ENCODE results near the gene GRM4.

The GRM4 gene

DNA sequence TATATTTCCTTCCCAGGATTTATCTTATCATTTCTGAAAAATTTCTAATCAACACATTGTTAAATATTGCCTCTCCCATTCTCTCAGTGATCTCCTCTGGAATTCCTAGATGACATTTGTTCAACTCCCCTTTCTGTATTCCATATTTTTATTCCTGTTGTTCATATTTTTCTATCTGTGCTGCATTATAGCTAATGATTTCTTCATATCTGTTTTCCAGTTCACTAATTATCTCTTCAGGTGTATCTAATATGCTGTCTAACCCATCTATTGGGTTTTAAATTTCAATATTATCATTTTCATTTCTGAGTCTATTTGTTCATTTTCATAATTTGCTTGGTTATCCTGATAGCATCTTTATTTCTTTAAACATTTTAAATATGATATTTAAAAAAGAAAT lies 141.9 kb downstream of the GRM4 start:
- TF ChIP-seq, protein P1, sequence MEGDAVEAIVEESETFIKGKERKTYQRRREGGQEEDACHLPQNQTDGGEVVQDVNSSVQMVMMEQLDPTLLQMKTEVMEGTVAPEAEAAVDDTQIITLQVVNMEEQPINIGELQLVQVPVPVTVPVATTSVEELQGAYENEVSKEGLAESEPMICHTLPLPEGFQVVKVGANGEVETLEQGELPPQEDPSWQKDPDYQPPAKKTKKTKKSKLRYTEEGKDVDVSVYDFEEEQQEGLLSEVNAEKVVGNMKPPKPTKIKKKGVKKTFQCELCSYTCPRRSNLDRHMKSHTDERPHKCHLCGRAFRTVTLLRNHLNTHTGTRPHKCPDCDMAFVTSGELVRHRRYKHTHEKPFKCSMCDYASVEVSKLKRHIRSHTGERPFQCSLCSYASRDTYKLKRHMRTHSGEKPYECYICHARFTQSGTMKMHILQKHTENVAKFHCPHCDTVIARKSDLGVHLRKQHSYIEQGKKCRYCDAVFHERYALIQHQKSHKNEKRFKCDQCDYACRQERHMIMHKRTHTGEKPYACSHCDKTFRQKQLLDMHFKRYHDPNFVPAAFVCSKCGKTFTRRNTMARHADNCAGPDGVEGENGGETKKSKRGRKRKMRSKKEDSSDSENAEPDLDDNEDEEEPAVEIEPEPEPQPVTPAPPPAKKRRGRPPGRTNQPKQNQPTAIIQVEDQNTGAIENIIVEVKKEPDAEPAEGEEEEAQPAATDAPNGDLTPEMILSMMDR (IDR thresholded peaks at IDR 0.05; ENCODE audit: unreplicated experiment in 3 of 3), result no peak
- Mint-ChIP-seq H3K36me3 (ENCODE audit: low read depth) (no peaks in the 10 kb centered on the region), H3K4me1 (peaks cover 8% of the 10 kb centered on the region), H3K27me3 (ENCODE audit: low read depth) (peaks cover 21% of the 10 kb centered on the region), H3K4me3 (no peak overlapping the region), H3K27ac (no peak overlapping the region), H3K9me3 (peaks cover 14% of the 10 kb centered on the region)

DNA sequence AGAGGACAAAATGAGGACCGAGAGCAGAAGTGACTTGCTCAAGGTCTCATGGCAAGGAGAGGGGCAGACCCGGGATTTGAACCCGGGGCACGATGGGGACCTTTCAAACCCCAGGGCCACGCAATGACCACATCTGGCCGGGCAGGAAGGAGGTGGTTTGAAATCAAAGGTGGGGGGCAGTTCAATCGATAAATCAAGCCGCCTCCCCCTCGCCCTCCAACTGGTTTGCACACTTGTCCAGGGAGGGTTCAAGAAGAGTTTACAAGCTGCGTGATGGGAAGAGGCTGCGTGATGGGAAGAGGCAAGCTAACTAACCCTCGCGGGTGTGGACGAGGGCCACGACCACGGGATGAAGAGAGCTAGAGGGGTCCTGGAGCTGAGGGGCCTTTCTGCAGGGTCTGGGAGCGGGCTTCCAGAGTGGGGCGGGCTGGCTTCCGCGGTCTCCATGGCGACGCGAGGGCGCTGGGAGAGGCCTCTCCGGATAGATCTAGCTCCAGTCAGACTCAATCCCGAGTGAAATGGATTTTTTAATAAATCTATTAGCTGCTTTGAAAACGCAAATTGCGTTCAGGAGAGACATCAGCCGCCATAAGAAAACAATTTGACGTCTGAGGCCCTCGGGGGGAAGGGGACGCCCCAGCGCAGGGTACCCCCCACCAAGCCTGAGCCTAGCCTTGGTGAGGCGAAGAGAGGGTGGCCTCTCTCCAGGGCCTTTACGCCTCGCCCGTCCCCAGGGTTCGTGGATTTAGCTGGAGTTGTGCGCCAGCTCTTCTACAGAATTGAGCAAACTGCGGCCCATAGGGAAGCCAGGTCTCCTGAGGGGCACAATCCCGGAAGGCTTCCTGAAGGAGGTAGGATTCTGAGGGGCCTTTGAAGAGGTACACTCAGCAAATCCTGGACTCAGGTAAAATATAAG lies 143.9 kb downstream of the GRM4 start:
- peaks cover 21% of the 10 kb centered on the region for H3K9me3 Mint-ChIP-seq
- no peaks in the 10 kb centered on the region for H3K36me3 Mint-ChIP-seq (ENCODE audit: low read depth)
- H3K27ac Mint-ChIP-seq, result no peak overlapping the region
- H3K4me3 Mint-ChIP-seq, result no peak overlapping the region
- peaks cover 18% of the 10 kb centered on the region for H3K27me3 Mint-ChIP-seq (ENCODE audit: low read depth)
- TF ChIP-seq, protein P1 (IDR thresholded peaks at IDR 0.05; ENCODE audit: unreplicated experiment in 3 of 3), result no peak
- peaks cover 8% of the 10 kb centered on the region for H3K4me1 Mint-ChIP-seq

DNA sequence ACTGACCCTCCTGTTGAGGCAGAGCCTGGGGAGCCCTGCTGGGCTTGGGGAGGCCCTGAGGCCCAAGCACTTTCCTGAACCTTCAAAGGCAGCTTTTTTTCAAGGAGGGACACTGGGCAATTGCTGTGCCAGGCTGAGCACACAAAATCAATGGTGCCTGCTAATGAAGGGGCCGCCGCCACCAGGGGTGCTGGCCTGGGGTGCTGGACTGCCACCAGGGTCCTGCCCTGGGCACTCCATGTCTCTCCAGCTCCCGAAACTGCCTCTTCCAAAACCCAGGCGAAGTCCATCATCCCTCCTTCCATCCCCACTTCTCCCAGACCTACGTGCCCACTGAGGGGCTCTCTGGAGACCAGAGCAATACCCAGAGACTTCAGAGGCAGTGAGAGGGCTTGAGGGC lies 145.6 kb downstream of the GRM4 start:
- peaks cover 10% of the 10 kb centered on the region for H3K4me1 Mint-ChIP-seq
- no peak overlapping the region for H3K27ac Mint-ChIP-seq
- TF ChIP-seq, protein P1 (IDR thresholded peaks at IDR 0.05; ENCODE audit: unreplicated experiment in 3 of 3), result no peak
- no peaks in the 10 kb centered on the region for H3K36me3 Mint-ChIP-seq (ENCODE audit: low read depth)
- peaks cover 24% of the 10 kb centered on the region for H3K9me3 Mint-ChIP-seq
- no peak overlapping the region for H3K4me3 Mint-ChIP-seq
- H3K27me3 Mint-ChIP-seq (ENCODE audit: low read depth), result peaks cover 14% of the 10 kb centered on the region

DNA sequence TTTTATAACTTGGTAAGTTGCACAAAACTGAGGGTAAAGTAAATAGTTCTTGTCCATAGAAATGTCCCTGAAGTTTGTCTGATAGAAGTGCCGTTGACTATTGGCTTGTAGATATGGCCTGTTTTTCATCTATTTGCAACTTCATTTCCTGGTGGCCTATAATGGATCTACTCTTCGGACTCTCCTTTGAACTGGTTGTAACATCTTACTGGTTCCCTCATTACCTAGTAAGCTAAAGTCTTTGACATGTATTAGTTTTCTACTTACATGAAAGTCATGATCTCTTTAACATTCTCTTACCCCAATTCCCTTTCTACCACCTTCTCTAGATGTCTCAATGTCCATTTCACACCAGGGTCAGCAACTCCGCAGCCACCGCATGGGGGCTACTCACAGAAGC lies 146.3 kb downstream of the GRM4 start:
- TF ChIP-seq, protein P1 (IDR thresholded peaks at IDR 0.05; ENCODE audit: unreplicated experiment in 3 of 3), result no peak
- Mint-ChIP-seq H3K27me3 (ENCODE audit: low read depth) (peaks cover 14% of the 10 kb centered on the region), H3K9me3 (peaks cover 22% of the 10 kb centered on the region), H3K4me1 (peaks cover 17% of the 10 kb centered on the region), H3K36me3 (ENCODE audit: low read depth) (no peaks in the 10 kb centered on the region), H3K27ac (no peak overlapping the region), H3K4me3 (no peak overlapping the region)

DNA sequence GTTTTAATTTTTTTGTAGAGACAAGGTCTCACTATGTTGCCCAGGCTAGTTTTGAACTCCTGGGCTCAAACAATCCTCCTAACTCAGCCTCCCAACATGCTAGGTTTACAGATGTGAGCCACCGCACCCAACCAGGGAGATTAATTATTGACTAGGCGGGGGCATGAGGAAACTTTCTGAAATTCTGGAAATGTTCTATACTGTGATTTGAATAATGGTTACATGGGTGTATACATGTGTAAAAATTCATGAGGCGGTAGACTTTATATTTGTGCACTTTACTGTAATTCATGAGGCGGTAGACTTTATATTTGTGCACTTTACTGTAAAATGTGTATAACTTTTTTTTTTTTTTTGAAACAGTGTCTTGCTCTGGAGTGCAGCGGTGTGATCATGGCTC lies 147.2 kb downstream of the GRM4 start:
- peaks cover 17% of the 10 kb centered on the region for H3K9me3 Mint-ChIP-seq
- peaks cover 19% of the 10 kb centered on the region for H3K27me3 Mint-ChIP-seq (ENCODE audit: low read depth)
- TF ChIP-seq, protein P1 (IDR thresholded peaks at IDR 0.05; ENCODE audit: unreplicated experiment in 3 of 3), result no peak
- H3K27ac Mint-ChIP-seq, result no peak overlapping the region
- peaks cover 26% of the 10 kb centered on the region for H3K4me1 Mint-ChIP-seq
- no peak overlapping the region for H3K4me3 Mint-ChIP-seq
- no peaks in the 10 kb centered on the region for H3K36me3 Mint-ChIP-seq (ENCODE audit: low read depth)

DNA sequence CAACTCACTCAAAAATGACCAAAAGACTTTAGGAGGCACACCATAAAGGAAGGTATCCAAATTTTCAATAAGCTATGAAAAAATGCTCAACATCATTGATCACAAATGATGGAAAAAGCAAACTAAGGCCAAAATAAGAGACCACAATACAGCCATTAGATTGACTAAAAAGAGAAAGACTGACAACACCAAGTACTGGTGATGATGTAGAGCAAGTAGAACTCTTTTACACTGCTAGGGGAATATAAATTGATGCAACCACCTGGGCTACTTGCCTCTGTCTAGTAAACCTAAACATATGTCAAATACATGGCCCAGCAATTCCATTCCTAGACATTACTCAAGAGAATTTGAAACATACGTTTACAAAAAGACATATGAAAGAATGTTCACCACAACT lies 148.6 kb downstream of the GRM4 start:
- Mint-ChIP-seq H3K4me1 (peaks cover 32% of the 10 kb centered on the region), H3K4me3 (no peak overlapping the region), H3K9me3 (peaks cover 17% of the 10 kb centered on the region), H3K27ac (no peak overlapping the region), H3K27me3 (ENCODE audit: low read depth) (peaks cover 16% of the 10 kb centered on the region), H3K36me3 (ENCODE audit: low read depth) (no peaks in the 10 kb centered on the region)
- TF ChIP-seq, protein P1 (IDR thresholded peaks at IDR 0.05; ENCODE audit: unreplicated experiment in 3 of 3), result no peak

Measured in nephron (organoid).